ENCODE results near the gene ZNF749. TPM values are rescaled to one million over a fixed set of nuclear protein-coding genes. Genes with fewer than 3 reads are reported as not detected.

ZNF749 gene
- total and polyA plus RNA-seq, 12 donors, result 1.7 to 12.8 (median 2.7) TPM

- H3K4me3 ChIP-seq, result no peak overlapping the region
- no peaks in the 10 kb centered on the region for H3K27me3 ChIP-seq
- peak in 4 of 8 donors; percentile 11 to 72 (median 28) for ATAC-seq
- intact Hi-C loops (cut with DNase I), result no loop called here
- no peak for TF ChIP-seq CTCF (IDR thresholded peaks at IDR 0.05)
- no peak overlapping the region for H3K27ac ChIP-seq
- WGBS, 2 donors, result 81 to 83% methylated on average over 5 of the region's 5 CpGs
- no peak for DNase-seq
- H3K9me3 ChIP-seq, result peaks cover 0 to 75% (median 20%) of the 10 kb centered on the region in 11 donors
- peaks cover 0 to 21% (median 10%) of the 10 kb centered on the region in 9 donors for H3K4me1 ChIP-seq
- H3K36me3 ChIP-seq, result peaks cover 0 to 73% (median 43%) of the 10 kb centered on the region in 9 donors
Observed at GRCh38 chr19:57395710-57396109, 39.4 kb upstream of the ZNF749 start.

- Histone ChIP-seq H3K4me3 (no peak overlapping the region), H3K36me3 (peaks cover 0 to 79% (median 42%) of the 10 kb centered on the region in 9 donors), H3K4me1 (peaks cover 0 to 4% (median 0%) of the 10 kb centered on the region in 9 donors), H3K27ac (no peak overlapping the region), H3K9me3 (peaks cover 0 to 86% (median 20%) of the 10 kb centered on the region in 11 donors), H3K27me3 (no peaks in the 10 kb centered on the region)
- ATAC-seq, result no peak
- no peak for TF ChIP-seq CTCF (IDR thresholded peaks at IDR 0.05)
- intact Hi-C loops (cut with DNase I), result no loop called here
- WGBS, 2 donors, result 96 to 98% methylated on average over 5 of the region's 5 CpGs
- no peak for DNase-seq
Observed at GRCh38 chr19:57398868-57399267, 36.3 kb upstream of the ZNF749 start.

- Histone ChIP-seq H3K4me3 (no peak overlapping the region), H3K27me3 (no peaks in the 10 kb centered on the region), H3K36me3 (peaks cover 0 to 35% (median 13%) of the 10 kb centered on the region in 9 donors), H3K4me1 (peaks cover 0 to 8% (median 0%) of the 10 kb centered on the region in 9 donors), H3K9me3 (peaks cover 0 to 45% (median 8%) of the 10 kb centered on the region in 11 donors), H3K27ac (no peak overlapping the region)
- TF ChIP-seq CTCF (IDR thresholded peaks at IDR 0.05), result no peak
- peak in 1 of 8 donors; percentile 24 for ATAC-seq
- intact Hi-C loops (cut with DNase I), result no loop called here
- no peak for DNase-seq
- WGBS, 2 donors, result 92 to 94% methylated on average over 9 of the region's 9 CpGs
Observed at GRCh38 chr19:57403737-57404563, 31.2 kb upstream of the ZNF749 start.

- Histone ChIP-seq H3K36me3 (peaks cover 0 to 9% (median 2%) of the 10 kb centered on the region in 9 donors), H3K27me3 (no peaks in the 10 kb centered on the region), H3K9me3 (peaks cover 0 to 23% (median 5%) of the 10 kb centered on the region in 11 donors), H3K4me3 (no peak overlapping the region), H3K27ac (no peak overlapping the region), H3K4me1 (peaks cover 0 to 18% (median 7%) of the 10 kb centered on the region in 9 donors)
- ATAC-seq, result peak in 6 of 8 donors; percentile 34 to 64 (median 48)
- 9% methylated on average over 8 of the region's 8 CpGs for WGBS, 2 donors
- TF ChIP-seq CTCF (IDR thresholded peaks at IDR 0.05), result peak; percentile 35 to 82 (median 67)
- peak; percentile 56 to 57 for DNase-seq
- intact Hi-C loops (cut with DNase I), result no loop called here
Observed at GRCh38 chr19:57406516-57407123, 28.5 kb upstream of the ZNF749 start.

Measured in heart right ventricle (tissue), 16 donors.